H1 (cell line): Measurements from ENCODE around the gene OSBPL2. TPM values are rescaled to one million over a fixed set of nuclear protein-coding genes. Genes with fewer than 3 reads are reported as not detected.

Source experiments
- ASH2L ChIP-seq: fragments of 200-600, 300-600 bp; sonication (generic); IDR thresholded peaks from one replicate; pipeline ENCODE4 v1.7.1; 2017; ENCODE audit warnings: low read length
- BCL11A ChIP-seq, 2 experiments: IDR thresholded peaks; one replicate each; pipeline ENCODE4 v1.6.1; 2011; ENCODE audit warnings: low read depth in 2 of 2, low read length in 2 of 2, mild to moderate bottlenecking in 2 of 2
- CBX8 ChIP-seq: fragments of 300-800, 300-1000 bp; sonication (generic); IDR thresholded peaks from 2 replicates; pipeline ENCODE4 v1.7.1; 2016; ENCODE audit warnings: low read depth, low read length, borderline replicate concordance
- CHD1 ChIP-seq: IDR thresholded peaks from 2 replicates; pipeline ENCODE4 v1.6.1; 2012; ENCODE audit warnings: low read depth, low read length, improper control_type of control experiment
- KDM4A ChIP-seq: IDR thresholded peaks from one replicate; pipeline ENCODE4 v1.7.1; 2012; ENCODE audit warnings: low read depth, mild to moderate bottlenecking, moderate library complexity, low read length, inconsistent platforms; ENCODE audit not compliant: severe bottlenecking
- MAFK ChIP-seq: IDR thresholded peaks from 2 replicates; pipeline ENCODE4 v1.6.1; 2012; ENCODE audit warnings: low read depth, mild to moderate bottlenecking, improper control_type of control experiment, low read length
- POU5F1 ChIP-seq: IDR thresholded peaks from 2 replicates; pipeline ENCODE4 v1.6.1; 2011; ENCODE audit warnings: low read depth, mild to moderate bottlenecking, low read length, moderate library complexity
- SRF ChIP-seq: IDR thresholded peaks from 2 replicates; pipeline ENCODE4 v1.6.1; 2011; ENCODE audit warnings: mild to moderate bottlenecking, low read depth, low read length, moderate library complexity
- polyA plus RNA-seq, 7 experiments: library from polyadenylated mRNA; depleted of rRNA in 3 of 7; stranded (reverse) in 5 of 7; unstranded in 2 of 7; fragments of >200 nt in 5 of 7; fragments of 200-250 nt in 2 of 7; gene quantifications; 1 replicate in 5 of 7; 2 replicates in 1 of 7; 4 replicates in 1 of 7; pipeline versions ENCODE4 v1.2.1 to v1.2.3, GENCODE V29; 2011 to 2013; ENCODE audit warnings: missing spikeins in 2 of 7, mixed read lengths in 2 of 7
- total RNA-seq: library from RNA; stranded (reverse); fragmentation: NEBNext Ultra II Directional; extraction: Animal tissue kit (Norgen Biotek cat#: 25700); gene quantifications from 2 replicates; pipeline ENCODE4 v1.2.1, GENCODE V29; 2021

Gene OSBPL2
- total and polyA plus RNA-seq, 2 of the 8 experiments (the other 6 are each of a cell fraction or from before 2014, with no cell fraction given): 11.7 to 42.4 TPM

GRCh38 chr20:62318400-62319345, 80.4 kb downstream of the OSBPL2 start (continued):
- TF ChIP-seq ASH2L: no peak
- TF ChIP-seq POU5F1: no peak
- no peak for TF ChIP-seq CHD1
- TF ChIP-seq KDM4A: no peak
- no peak for TF ChIP-seq MAFK
- no peak for TF ChIP-seq BCL11A (IDR thresholded peaks at IDR 0.05; ENCODE audit: low read depth in 2 of 2, low read length in 2 of 2)
- no peak for TF ChIP-seq CBX8
- TF ChIP-seq SRF: no peak
